PFSK-1 (cell line): ENCODE data around the gene GTPBP1.

Experiments
- FOXP2 ChIP-seq: optimal IDR thresholded peaks from 2 replicates; pipeline ENCODE3; 2011; ENCODE audit warnings: borderline replicate concordance, control low read depth, inconsistent platforms; ENCODE audit not compliant: insufficient read depth; ENCODE audit errors: extremely low read length, extremely low read depth
- POLR2AphosphoS5 ChIP-seq: IDR thresholded peaks from 2 replicates; pipeline ENCODE4 v1.6.1; 2012; ENCODE audit warnings: low read depth, mild to moderate bottlenecking, control low read depth, low read length, moderate library complexity
- SIN3A ChIP-seq: IDR thresholded peaks from 2 replicates; pipeline ENCODE4 v1.6.1; 2012; ENCODE audit warnings: mild to moderate bottlenecking, low read length, moderate library complexity, borderline replicate concordance; ENCODE audit not compliant: insufficient read depth
- TAF1 ChIP-seq: IDR thresholded peaks from 2 replicates; pipeline ENCODE4 v1.6.1; 2012; ENCODE audit warnings: low read length, control low read depth, borderline replicate concordance; ENCODE audit not compliant: insufficient read depth
- TF ChIP-seq, protein P1 (sequence below), 2 experiments: IDR thresholded peaks; 2 replicates each; pipeline versions ENCODE4 v1.6.1 to v1.8.0; 2011 to 2012; ENCODE audit warnings: low read depth in 2 of 2, low read length in 2 of 2, control low read depth in 1 of 2, inconsistent platforms in 1 of 2, mild to moderate bottlenecking in 1 of 2, moderate library complexity in 1 of 2; ENCODE audit not compliant: insufficient read depth in 1 of 2

GTPBP1 gene

DNA sequence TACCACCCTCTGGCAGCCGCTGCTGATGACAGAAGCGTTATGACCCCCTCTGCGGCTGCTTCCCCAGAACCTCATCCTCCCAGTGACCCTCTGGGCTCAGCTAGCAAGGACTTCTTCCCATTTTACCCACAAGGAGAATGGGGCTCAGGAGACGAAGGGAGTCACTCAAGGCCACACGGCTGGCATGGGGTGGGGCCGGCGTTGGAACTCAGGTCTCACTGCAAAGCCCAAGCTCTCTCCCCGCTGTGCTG is 66.8 kb downstream of the GTPBP1 start:
- TF ChIP-seq POLR2AphosphoS5 (no peak), FOXP2 (no peak), SIN3A (no peak), TAF1 (no peak)
- TF ChIP-seq, protein P1, sequence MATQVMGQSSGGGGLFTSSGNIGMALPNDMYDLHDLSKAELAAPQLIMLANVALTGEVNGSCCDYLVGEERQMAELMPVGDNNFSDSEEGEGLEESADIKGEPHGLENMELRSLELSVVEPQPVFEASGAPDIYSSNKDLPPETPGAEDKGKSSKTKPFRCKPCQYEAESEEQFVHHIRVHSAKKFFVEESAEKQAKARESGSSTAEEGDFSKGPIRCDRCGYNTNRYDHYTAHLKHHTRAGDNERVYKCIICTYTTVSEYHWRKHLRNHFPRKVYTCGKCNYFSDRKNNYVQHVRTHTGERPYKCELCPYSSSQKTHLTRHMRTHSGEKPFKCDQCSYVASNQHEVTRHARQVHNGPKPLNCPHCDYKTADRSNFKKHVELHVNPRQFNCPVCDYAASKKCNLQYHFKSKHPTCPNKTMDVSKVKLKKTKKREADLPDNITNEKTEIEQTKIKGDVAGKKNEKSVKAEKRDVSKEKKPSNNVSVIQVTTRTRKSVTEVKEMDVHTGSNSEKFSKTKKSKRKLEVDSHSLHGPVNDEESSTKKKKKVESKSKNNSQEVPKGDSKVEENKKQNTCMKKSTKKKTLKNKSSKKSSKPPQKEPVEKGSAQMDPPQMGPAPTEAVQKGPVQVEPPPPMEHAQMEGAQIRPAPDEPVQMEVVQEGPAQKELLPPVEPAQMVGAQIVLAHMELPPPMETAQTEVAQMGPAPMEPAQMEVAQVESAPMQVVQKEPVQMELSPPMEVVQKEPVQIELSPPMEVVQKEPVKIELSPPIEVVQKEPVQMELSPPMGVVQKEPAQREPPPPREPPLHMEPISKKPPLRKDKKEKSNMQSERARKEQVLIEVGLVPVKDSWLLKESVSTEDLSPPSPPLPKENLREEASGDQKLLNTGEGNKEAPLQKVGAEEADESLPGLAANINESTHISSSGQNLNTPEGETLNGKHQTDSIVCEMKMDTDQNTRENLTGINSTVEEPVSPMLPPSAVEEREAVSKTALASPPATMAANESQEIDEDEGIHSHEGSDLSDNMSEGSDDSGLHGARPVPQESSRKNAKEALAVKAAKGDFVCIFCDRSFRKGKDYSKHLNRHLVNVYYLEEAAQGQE (IDR thresholded peaks at IDR 0.05; ENCODE audit: insufficient read depth in 1 of 2, low read depth in 2 of 2, low read length in 2 of 2): no peak

DNA sequence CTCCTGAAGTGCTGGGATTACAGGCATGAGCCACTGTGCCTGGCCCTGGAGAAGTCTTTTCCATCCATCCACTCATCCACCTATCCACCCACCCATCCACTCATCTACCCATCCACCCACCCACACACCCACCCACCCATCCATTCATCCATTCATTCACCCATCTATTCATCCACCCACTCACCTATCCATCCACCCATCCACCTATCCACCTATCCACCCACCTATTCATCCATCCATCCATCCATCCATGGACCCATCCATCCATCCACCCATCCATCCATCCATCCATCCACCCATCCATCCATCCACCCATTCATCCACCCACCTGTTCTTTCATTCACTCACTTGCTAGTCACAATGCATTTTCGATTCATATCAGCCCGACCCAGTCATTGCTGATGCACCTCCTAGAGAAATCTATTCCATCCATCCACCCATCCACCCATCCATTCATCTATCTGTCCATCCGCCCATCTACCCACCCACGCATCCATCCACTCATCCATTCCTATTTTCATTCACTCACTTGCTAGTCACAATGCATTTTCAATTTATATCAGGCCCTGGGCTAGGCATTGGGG is 67.7 kb downstream of the GTPBP1 start:
- TF ChIP-seq, protein P1 (IDR thresholded peaks at IDR 0.05; ENCODE audit: insufficient read depth in 1 of 2, low read depth in 2 of 2, low read length in 2 of 2): no peak
- TF ChIP-seq FOXP2 (no peak), TAF1 (no peak), POLR2AphosphoS5 (no peak), SIN3A (no peak)

DNA sequence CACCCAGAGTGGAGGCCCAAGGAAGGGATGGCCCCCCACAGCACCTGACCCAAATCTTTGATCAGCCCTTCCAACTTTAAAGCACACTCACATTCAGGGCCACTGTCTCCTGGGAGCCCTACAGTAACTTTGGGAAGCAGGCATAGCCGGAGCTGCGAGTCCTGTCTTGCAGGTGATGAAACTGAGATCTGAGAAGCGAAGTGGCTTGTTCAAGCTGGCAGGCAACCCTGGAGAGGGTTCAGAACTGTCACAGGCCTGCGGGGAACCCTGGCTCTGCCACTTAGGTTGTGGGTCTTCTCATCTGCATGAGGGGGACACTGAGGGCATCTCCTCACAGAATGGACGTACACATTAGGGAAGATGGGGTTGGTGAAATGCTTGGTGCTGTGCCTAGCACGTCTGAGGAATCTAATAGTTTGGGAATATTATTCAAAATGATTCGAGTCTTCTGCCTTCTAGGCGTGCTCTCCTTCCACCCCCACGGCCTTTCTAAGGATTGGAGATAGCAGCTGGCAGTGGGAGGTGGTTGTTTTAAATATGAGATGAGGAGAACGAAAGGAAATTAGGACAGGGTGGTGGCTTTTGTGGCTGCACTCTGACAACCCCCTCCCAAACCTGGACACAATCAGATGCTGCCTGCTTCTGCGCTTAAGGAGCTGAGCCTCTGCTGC is 68.9 kb downstream of the GTPBP1 start:
- no peak for TF ChIP-seq TAF1
- TF ChIP-seq, protein P1 (IDR thresholded peaks at IDR 0.05; ENCODE audit: insufficient read depth in 1 of 2, low read depth in 2 of 2, low read length in 2 of 2): no peak
- no peak for TF ChIP-seq POLR2AphosphoS5
- TF ChIP-seq SIN3A: no peak
- TF ChIP-seq FOXP2: no peak

DNA sequence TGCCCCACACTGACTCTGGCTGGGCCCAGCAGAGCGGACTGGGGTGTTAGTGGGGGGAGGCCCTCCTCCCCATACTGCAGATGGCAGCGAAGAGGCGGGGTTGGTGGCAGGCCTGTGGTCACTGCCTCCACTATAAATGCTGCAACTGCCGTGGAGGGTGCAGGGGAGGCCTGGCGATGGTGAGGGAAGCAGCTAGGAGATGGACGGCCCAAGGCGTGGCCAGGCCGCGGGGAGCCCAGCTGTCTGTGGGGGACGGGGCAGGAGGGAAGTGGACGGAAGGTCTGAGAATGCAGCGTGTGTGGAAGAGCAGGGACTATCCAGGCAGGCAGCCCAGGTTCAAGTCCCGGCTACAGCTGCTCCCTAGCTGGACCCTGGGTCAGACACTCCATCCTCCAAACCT is 69.9 kb downstream of the GTPBP1 start:
- TF ChIP-seq TAF1: no peak
- TF ChIP-seq, protein P1 (IDR thresholded peaks at IDR 0.05; ENCODE audit: insufficient read depth in 1 of 2, low read depth in 2 of 2, low read length in 2 of 2): no peak
- TF ChIP-seq SIN3A: no peak
- no peak for TF ChIP-seq POLR2AphosphoS5
- TF ChIP-seq FOXP2: no peak

DNA sequence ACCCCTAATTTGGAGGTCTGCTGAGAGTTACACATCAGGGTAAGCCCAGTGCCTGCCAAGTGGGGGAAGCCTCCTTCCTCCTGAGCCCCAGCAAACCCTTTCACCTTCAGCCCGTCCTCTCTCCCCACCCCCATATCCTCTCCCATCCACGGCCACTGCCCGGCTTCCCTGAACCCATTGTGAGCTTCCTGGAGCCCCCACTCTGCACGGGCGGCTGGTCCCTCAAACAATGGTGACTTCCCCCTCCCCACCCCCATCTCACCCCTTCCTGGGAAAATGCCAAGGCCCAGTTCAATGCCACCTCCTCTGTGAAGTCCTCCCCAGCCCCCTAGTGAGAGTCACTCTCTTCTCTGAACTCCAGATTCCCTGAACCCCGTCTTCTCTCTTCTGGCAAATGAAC is 70.3 kb downstream of the GTPBP1 start:
- TF ChIP-seq SIN3A: no peak
- TF ChIP-seq POLR2AphosphoS5: no peak
- TF ChIP-seq, protein P1 (IDR thresholded peaks at IDR 0.05; ENCODE audit: insufficient read depth in 1 of 2, low read depth in 2 of 2, low read length in 2 of 2): no peak
- TF ChIP-seq FOXP2: no peak
- TF ChIP-seq TAF1: no peak
